CD14-positive monocyte (primary cell): ENCODE results near the gene IL17D. TPM values are rescaled to one million over a fixed set of nuclear protein-coding genes. Genes with fewer than 3 reads are reported as not detected.

Experiments
- DNase-seq, 3 donors: peaks; one replicate each; pipeline ENCODE4 v3.0.0-alpha.2; 2011 to 2022
- H2AFZ ChIP-seq: 2 replicates; pipeline ENCODE4 v1.6.0; 2012; ENCODE audit warnings: mild to moderate bottlenecking, low read depth, low read length, inconsistent platforms; ENCODE audit not compliant: insufficient read depth, poor library complexity, severe bottlenecking
- H3K27ac ChIP-seq, 2 donors: 1 replicate in 1 of 2; 2 replicates in 1 of 2; pipeline ENCODE4 v1.5.1; 2012 to 2013; ENCODE audit warnings: low read length in 2 of 2, control low read depth in 1 of 2, inconsistent platforms in 1 of 2, low read depth in 1 of 2, mild to moderate bottlenecking in 1 of 2
- H3K27me3 ChIP-seq, 2 donors: one replicate each; pipeline versions ENCODE4 v1.6.0 to v1.6.1; 2011 to 2013; ENCODE audit warnings: low read length in 2 of 2; ENCODE audit not compliant: control insufficient read depth in 2 of 2, insufficient read depth in 2 of 2
- H3K36me3 ChIP-seq, 2 donors: replicated peaks in 1 of 2; 1 replicate in 1 of 2; 2 replicates in 1 of 2; pipeline versions ENCODE4 v1.5.1 to v1.6.1; 2012 to 2013; ENCODE audit warnings: low read length in 2 of 2, control low read depth in 1 of 2, inconsistent platforms in 1 of 2, mild to moderate bottlenecking in 1 of 2; ENCODE audit not compliant: insufficient read depth in 2 of 2, control insufficient read depth in 1 of 2
- H3K4me1 ChIP-seq, 2 donors: 1 replicate in 1 of 2; 2 replicates in 1 of 2; pipeline versions ENCODE4 v1.5.1 to v1.6.1; 2012 to 2013; ENCODE audit warnings: low read length in 2 of 2, control low read depth in 1 of 2, inconsistent platforms in 1 of 2, mild to moderate bottlenecking in 1 of 2, moderate library complexity in 1 of 2; ENCODE audit not compliant: insufficient read depth in 2 of 2, control insufficient read depth in 1 of 2
- H3K4me2 ChIP-seq: replicated peaks from 2 replicates; pipeline ENCODE3; 2012; ENCODE audit warnings: low read length, moderate library complexity, mild to moderate bottlenecking; ENCODE audit not compliant: poor library complexity, severe bottlenecking; ENCODE audit errors: extremely low read depth
- H3K4me3 ChIP-seq, 3 experiments: fragments of 200-600 bp in 1 of 3; sonication (generic) in 1 of 3; replicated peaks in 1 of 3; 1 replicate in 2 of 3; 2 replicates in 1 of 3; pipeline ENCODE4 v1.5.1; 2011 to 2013; ENCODE audit warnings: low read length in 3 of 3, mild to moderate bottlenecking in 3 of 3, control low read depth in 2 of 3, low read depth in 2 of 3, inconsistent platforms in 1 of 3, moderate library complexity in 1 of 3
- H3K79me2 ChIP-seq: 2 replicates; pipeline ENCODE4 v1.6.0; 2012; ENCODE audit warnings: mild to moderate bottlenecking, control low read depth, inconsistent platforms, low read length, moderate library complexity; ENCODE audit not compliant: insufficient read depth
- H3K9ac ChIP-seq: 2 replicates; pipeline ENCODE4 v1.6.0; 2017; ENCODE audit warnings: low read length, mild to moderate bottlenecking; ENCODE audit not compliant: insufficient read depth, poor library complexity, severe bottlenecking
- H3K9me3 ChIP-seq, 2 donors: replicated peaks in 1 of 2; 1 replicate in 1 of 2; 2 replicates in 1 of 2; pipeline versions ENCODE4 v1.5.1 to v1.6.1; 2012 to 2013; ENCODE audit warnings: low read length in 2 of 2, control low read depth in 1 of 2; ENCODE audit not compliant: control insufficient read depth in 1 of 2, insufficient read depth in 1 of 2
- H4K20me1 ChIP-seq: 2 replicates; pipeline ENCODE4 v1.6.0; 2012; ENCODE audit warnings: mild to moderate bottlenecking, low read length, control low read depth, moderate library complexity; ENCODE audit not compliant: insufficient read depth
- H3K27ac Mint-ChIP-seq, 7 donors: one replicate each; pipeline ENCODE4 v1.8.0; 2020; ENCODE audit warnings: mild to moderate bottlenecking in 7 of 7, mixed read lengths in 7 of 7, moderate library complexity in 6 of 7, inconsistent platforms in 2 of 7
- H3K27me3 Mint-ChIP-seq, 3 donors: one replicate each; pipeline ENCODE4 v1.8.0; 2021 to 2022; ENCODE audit warnings: low read depth in 3 of 3, mild to moderate bottlenecking in 3 of 3, mixed read lengths in 3 of 3, moderate library complexity in 3 of 3, inconsistent platforms in 1 of 3
- H3K36me3 Mint-ChIP-seq, 2 donors: one replicate each; pipeline ENCODE4 v1.8.0; 2020; ENCODE audit warnings: mixed read lengths in 2 of 2, inconsistent platforms in 1 of 2, mild to moderate bottlenecking in 1 of 2
- H3K4me1 Mint-ChIP-seq: one replicate; pipeline ENCODE4 v1.8.0; 2020; ENCODE audit warnings: mild to moderate bottlenecking, mixed read lengths
- H3K4me3 Mint-ChIP-seq, 2 donors: one replicate each; pipeline ENCODE4 v1.8.0; 2020; ENCODE audit warnings: mild to moderate bottlenecking in 2 of 2, mixed read lengths in 2 of 2, moderate library complexity in 1 of 2
- H3K9me3 Mint-ChIP-seq, 7 donors: one replicate each; pipeline ENCODE4 v1.8.0; 2020 to 2022; ENCODE audit warnings: mixed read lengths in 7 of 7, mild to moderate bottlenecking in 6 of 7, moderate library complexity in 6 of 7, inconsistent platforms in 2 of 7
- CTCF ChIP-seq: fragments of 200-600 bp; IDR thresholded peaks from one replicate; pipeline ENCODE4 v1.8.0; 2022; ENCODE audit warnings: antibody characterized with exemption, mild to moderate bottlenecking
- WGBS: methylation state at CpG from one replicate; pipeline ENCODE4 v1.1.5; 2013; ENCODE audit warnings: missing lambda C conversion rate; ENCODE audit not compliant: insufficient coverage; 5-methylcytosine and 5-hydroxymethylcytosine counted together
- intact Hi-C, 2 donors: fragments of 100-400 bp; cut with micrococcal nuclease; formaldehyde crosslinking; loops; one replicate each; pipeline versions ENCODE4 v1.15.0 to v1.15.1; 2023
- polyA plus RNA-seq, 3 donors: library from polyadenylated mRNA; depleted of rRNA in 1 of 3; unstranded in 2 of 3; stranded (reverse) in 1 of 3; fragments of 300-500 nt in 2 of 3; fragments of >200 nt in 1 of 3; fragmentation: Illumina TruSeq in 2 of 3; gene quantifications; 1 replicate in 2 of 3; 2 replicates in 1 of 3; pipeline ENCODE4 v1.2.3, GENCODE V29; 2012 to 2021

IL17D gene
- polyA plus RNA-seq, 3 donors, result not detected

DNA sequence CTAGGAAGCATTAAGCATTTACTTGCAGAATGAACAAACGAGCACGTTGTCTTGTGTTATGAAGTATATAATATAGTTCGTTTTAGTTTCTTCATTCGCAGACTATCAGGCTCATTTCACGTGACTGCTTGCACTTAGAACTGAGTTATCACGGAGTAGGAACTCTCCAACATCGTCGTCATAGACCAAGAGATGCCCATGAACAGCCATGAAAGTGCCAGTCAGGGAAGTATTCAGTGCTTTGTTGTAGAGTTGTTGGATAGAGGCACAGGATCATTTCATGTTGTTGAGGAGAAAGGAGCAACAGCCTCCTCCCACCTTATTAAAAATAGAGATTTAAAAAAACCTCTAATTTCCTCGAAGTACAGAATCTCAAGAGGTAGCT is 977 bp upstream of the IL17D start:
- Mint-ChIP-seq H3K4me1 (peaks cover 19% of the 10 kb centered on the region), H3K9me3 (peaks cover 0 to 8% (median 4%) of the 10 kb centered on the region in 7 donors), H3K27me3 (peaks cover 33 to 47% (median 45%) of the 10 kb centered on the region in 3 donors), H3K27ac (no peak overlapping the region), H3K36me3 (peaks cover 0 to 2% of the 10 kb centered on the region in 2 donors), H3K4me3 (peak overlapping the region; percentile 94 to 98)
- H4K20me1 ChIP-seq, result no peaks in the 10 kb centered on the region
- peak overlapping the region; percentile 86 for H2AFZ ChIP-seq
- intact Hi-C loops, result no loop called here
- H3K9ac ChIP-seq, result no peak overlapping the region
- WGBS, result 0% methylated on average over 4 of the region's 9 CpGs
- peaks cover 22 to 30% of the 10 kb centered on the region in 2 donors for H3K27me3 ChIP-seq
- H3K4me2 ChIP-seq, result peak overlapping the region; percentile 96
- peak in 2 of 3 donors; percentile 28 to 29 for DNase-seq
- H3K27ac ChIP-seq, result no peak overlapping the region
- H3K4me3 ChIP-seq, result peak overlapping the region in 1 of 3 experiments; percentile 79
- no peak for TF ChIP-seq CTCF
- H3K4me1 ChIP-seq, result peaks cover 11 to 12% of the 10 kb centered on the region in 2 donors
- no peaks in the 10 kb centered on the region for H3K79me2 ChIP-seq
- H3K9me3 ChIP-seq, result peaks cover 0 to 3% of the 10 kb centered on the region in 2 donors
- no peaks in the 10 kb centered on the region for H3K36me3 ChIP-seq

GRCh38 chr13:20703780-20704458 is 420 bp downstream of the IL17D start:
- Histone ChIP-seq H3K9ac (no peak overlapping the region), H3K4me1 (peaks cover 11 to 12% of the 10 kb centered on the region in 2 donors), H3K27me3 (peaks cover 22 to 30% of the 10 kb centered on the region in 2 donors), H2AFZ (no peak overlapping the region), H3K79me2 (no peaks in the 10 kb centered on the region), H3K9me3 (peaks cover 0 to 3% of the 10 kb centered on the region in 2 donors), H3K27ac (no peak overlapping the region), H3K36me3 (no peaks in the 10 kb centered on the region), H3K4me2 (peak overlapping the region; percentile 96), H3K4me3 (peak overlapping the region in 2 of 3 experiments; percentile 23 to 48), H4K20me1 (no peaks in the 10 kb centered on the region)
- Mint-ChIP-seq H3K4me3 (no peak overlapping the region), H3K9me3 (peaks cover 0 to 7% (median 4%) of the 10 kb centered on the region in 7 donors), H3K4me1 (peaks cover 15% of the 10 kb centered on the region), H3K27me3 (peaks cover 33 to 47% (median 45%) of the 10 kb centered on the region in 3 donors), H3K27ac (no peak overlapping the region), H3K36me3 (peaks cover 0 to 2% of the 10 kb centered on the region in 2 donors)
- intact Hi-C loops, result no loop called here
- DNase-seq, result peak; percentile 64 to 71 (median 70)
- peak; percentile 51 for TF ChIP-seq CTCF
- under 1% methylated on average over 66 of the region's 98 CpGs for WGBS
